T-helper 17 cell (primary cell): Measurements from ENCODE around the gene SPTLC2. TPM values are rescaled to one million over a fixed set of nuclear protein-coding genes. Genes with fewer than 3 reads are reported as not detected.
"Not testable (repeated sequence)": the region's sequence is repeated elsewhere in the genome, so short reads cannot be mapped to it uniquely, and the experiment has no call there.

ENCODE experiments used
- ATAC-seq: fragments of 150-1000 bp; cut with Tn5 transposase; 2 replicates; pipeline ENCODE4 v1.10.0; 2021; ENCODE audit warnings: mild to moderate bottlenecking, moderate library complexity
- DNase-seq, 3 donors: peaks; one replicate each; pipeline versions ENCODE4 v3.0.0 to v3.0.0-alpha.2; 2020 to 2021
- H3K9me3 ChIP-seq: one replicate; pipeline ENCODE4 v1.7.0; 2013; ENCODE audit warnings: low read length, mild to moderate bottlenecking; ENCODE audit not compliant: control insufficient read depth, poor library complexity, severe bottlenecking
- H3K27ac Mint-ChIP-seq: one replicate; pipeline ENCODE4 v1.8.0; 2022; ENCODE audit warnings: mild to moderate bottlenecking, moderate library complexity, mixed read lengths
- H3K27me3 Mint-ChIP-seq: one replicate; pipeline ENCODE4 v1.8.0; 2022; ENCODE audit warnings: mixed read lengths
- H3K36me3 Mint-ChIP-seq: one replicate; pipeline ENCODE4 v1.8.0; 2022; ENCODE audit warnings: low read depth, mixed read lengths
- H3K4me1 Mint-ChIP-seq: one replicate; pipeline ENCODE4 v1.8.0; 2022; ENCODE audit warnings: mild to moderate bottlenecking, mixed read lengths
- H3K4me3 Mint-ChIP-seq: one replicate; pipeline ENCODE4 v1.8.0; 2022; ENCODE audit warnings: mild to moderate bottlenecking, moderate library complexity, mixed read lengths
- total RNA-seq, 4 donors: library from RNA in 2 of 4; stranded (reverse) in 2 of 4; gene quantifications; one replicate each; pipeline ENCODE4 v1.2.3 and lab custom pipeline; 2022 to 2026

SPTLC2 gene
- total RNA-seq (10 to 100 TPM; 22.0 to 22.3 TPM), total RNA-seq (lab: John Stamatoyannopoulos, UW) (30.2 to 81.8 reads per million in 2 donors)

DNA sequence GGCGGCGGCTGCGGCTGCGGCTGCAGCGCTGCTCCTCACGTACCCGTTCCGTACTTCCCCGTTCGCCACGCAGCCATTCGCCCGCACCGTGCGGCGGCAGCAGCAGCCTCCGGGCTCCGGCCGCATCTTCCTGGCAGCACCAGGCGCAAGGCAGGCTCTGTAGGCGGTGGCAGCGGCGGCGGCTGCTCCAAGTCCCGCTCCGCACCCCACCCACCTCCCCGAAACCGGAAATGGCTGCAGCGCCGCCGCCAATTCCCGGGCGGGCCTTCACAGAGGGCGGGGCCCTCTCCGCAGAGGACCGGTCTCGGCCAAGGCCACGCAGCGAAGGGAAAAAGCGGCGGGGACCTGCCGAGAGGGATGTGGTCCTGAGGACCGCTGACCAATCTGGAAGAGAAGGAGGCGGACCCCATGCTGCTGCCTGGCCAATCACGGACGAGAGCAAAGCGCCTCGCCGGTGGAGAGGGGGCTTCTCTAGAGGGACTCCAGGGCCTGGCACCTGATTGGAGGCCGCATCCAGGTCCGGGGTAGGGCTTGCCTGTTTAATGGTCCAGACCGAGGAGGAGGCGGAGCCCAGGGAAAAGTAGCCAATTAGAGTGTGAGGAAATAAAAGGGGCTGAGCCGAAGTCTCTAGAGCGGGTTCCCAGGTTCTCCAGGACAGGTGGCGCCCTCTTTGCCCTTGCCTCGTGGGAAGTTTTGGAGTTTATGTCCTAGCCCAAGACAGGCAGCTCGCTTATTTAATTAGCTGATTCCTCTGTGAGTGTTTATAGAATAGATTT is at the start of gene SPTLC2:
SPTLC2 (minus strand) TSS at position 184 of the 776 bp plus-strand sequence; CDS start at position 126, 58 bp downstream.
- H3K27ac Mint-ChIP-seq: peak within 1 kb of the TSS; percentile 91
- peak within 1 kb of the TSS; percentile 96 for H3K4me3 Mint-ChIP-seq
- no peaks in the 10 kb centered on the region for H3K27me3 Mint-ChIP-seq
- H3K36me3 Mint-ChIP-seq: no peaks in the 10 kb centered on the region
- ATAC-seq (peak; percentile 97), DNase-seq (peak; percentile 90 to 95 (median 91))
- no peaks in the 10 kb centered on the region for H3K9me3 ChIP-seq
- peaks cover 32% of the 10 kb centered on the region for H3K4me1 Mint-ChIP-seq

- DNase-seq (no peak), ATAC-seq (no peak)
- Mint-ChIP-seq H3K4me3 (no peak overlapping the region), H3K27me3 (peaks cover 9% of the 10 kb centered on the region), H3K36me3 (no peaks in the 10 kb centered on the region), H3K4me1 (no peaks in the 10 kb centered on the region), H3K27ac (no peak overlapping the region)
- no peaks in the 10 kb centered on the region for H3K9me3 ChIP-seq
Measured at GRCh38 chr14:77663293-77663692, 46.9 kb upstream of the SPTLC2 start.

DNA sequence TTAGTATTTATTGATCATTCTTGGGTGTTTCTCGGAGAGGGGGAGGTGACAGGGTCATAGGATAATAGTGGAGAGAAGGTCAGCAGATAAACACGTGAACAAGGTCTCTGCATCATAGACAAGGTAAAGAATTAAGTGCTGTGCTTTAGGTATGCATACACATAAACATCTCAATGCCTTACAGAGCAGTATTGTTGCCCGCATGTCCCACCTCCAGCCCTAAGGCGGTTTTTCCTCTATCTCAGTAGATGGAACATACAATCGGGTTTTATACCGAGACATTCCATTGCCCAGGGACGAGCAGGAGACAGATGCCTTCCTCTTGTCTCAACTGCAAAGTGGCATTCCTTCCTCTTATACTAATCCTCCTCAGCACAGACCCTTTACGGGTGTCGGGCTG is 45.1 kb upstream of the SPTLC2 start:
- not testable (repeated sequence) for H3K4me1 Mint-ChIP-seq, ATAC-seq, DNase-seq

DNA sequence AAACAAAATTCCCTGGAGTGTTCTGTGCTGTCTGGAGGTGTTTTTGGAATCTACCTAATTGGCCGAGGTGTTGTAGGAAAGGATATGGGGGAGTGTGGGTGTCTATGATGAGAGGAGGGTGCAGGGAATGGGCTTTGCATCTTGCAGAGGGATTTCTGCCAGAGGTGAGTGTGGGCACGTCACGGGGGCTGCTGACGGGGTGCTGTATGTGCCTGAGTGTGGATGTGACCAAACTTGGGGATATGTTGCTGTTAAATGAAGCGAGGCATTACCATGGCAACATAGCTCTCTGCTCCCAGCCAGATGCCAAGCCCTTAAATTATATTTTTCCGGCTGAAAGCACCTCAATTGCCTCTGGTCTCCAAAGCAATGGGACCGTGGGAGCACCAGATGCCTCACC is 44.3 kb upstream of the SPTLC2 start:
- no peaks in the 10 kb centered on the region for H3K36me3 Mint-ChIP-seq
- ATAC-seq (no peak), DNase-seq (no peak)
- H3K27me3 Mint-ChIP-seq: peaks cover 9% of the 10 kb centered on the region
- no peak overlapping the region for H3K4me3 Mint-ChIP-seq
- no peak overlapping the region for H3K27ac Mint-ChIP-seq
- no peaks in the 10 kb centered on the region for H3K9me3 ChIP-seq
- peaks cover 6% of the 10 kb centered on the region for H3K4me1 Mint-ChIP-seq

More for the DNA sequence above, 45.1 kb upstream of the SPTLC2 start:
- not testable (repeated sequence) for H3K4me3 Mint-ChIP-seq, H3K36me3 Mint-ChIP-seq, H3K27ac Mint-ChIP-seq, H3K27me3 Mint-ChIP-seq, H3K9me3 ChIP-seq

GRCh38 chr14:77659831-77660230 is 43.4 kb upstream of the SPTLC2 start:
- H3K9me3 ChIP-seq: no peaks in the 10 kb centered on the region
- H3K36me3 Mint-ChIP-seq: no peaks in the 10 kb centered on the region
- peaks cover 9% of the 10 kb centered on the region for H3K4me1 Mint-ChIP-seq
- DNase-seq (no peak), ATAC-seq (no peak)
- no peak overlapping the region for H3K4me3 Mint-ChIP-seq
- peaks cover 9% of the 10 kb centered on the region for H3K27me3 Mint-ChIP-seq
- H3K27ac Mint-ChIP-seq: peak overlapping the region; percentile 8

DNA sequence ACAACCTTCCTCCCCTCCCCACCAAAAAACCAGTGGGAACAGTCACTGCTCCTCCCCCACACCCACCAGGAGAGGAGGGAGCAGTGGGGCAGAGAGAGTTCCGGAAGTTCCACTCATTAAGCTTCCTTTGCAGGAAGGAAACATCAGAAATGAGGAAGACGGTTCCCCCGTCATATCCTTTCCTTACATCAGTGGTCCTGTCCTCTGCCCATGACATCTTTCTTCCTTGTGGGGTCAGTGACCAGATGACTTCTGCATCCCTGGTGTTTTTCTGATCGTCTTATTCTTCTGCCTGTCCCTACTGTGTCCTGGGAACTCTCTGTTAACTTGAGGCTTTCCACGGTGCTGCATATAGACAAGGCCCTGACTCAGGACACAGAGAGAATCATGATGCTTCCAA is 40.8 kb upstream of the SPTLC2 start:
- ATAC-seq: no peak
- no peak overlapping the region for H3K27ac Mint-ChIP-seq

GRCh38 chr14:77654001-77654441 is 37.6 kb upstream of the SPTLC2 start:
- ATAC-seq (no peak), DNase-seq (no peak)
- Mint-ChIP-seq H3K27me3 (no peaks in the 10 kb centered on the region), H3K27ac (peak overlapping the region; percentile 56), H3K4me1 (peaks cover 9% of the 10 kb centered on the region), H3K36me3 (no peaks in the 10 kb centered on the region), H3K4me3 (no peak overlapping the region)
- no peaks in the 10 kb centered on the region for H3K9me3 ChIP-seq

More for the DNA sequence above, 40.8 kb upstream of the SPTLC2 start:
- no peak overlapping the region for H3K4me3 Mint-ChIP-seq
- no peaks in the 10 kb centered on the region for H3K36me3 Mint-ChIP-seq
- H3K4me1 Mint-ChIP-seq: peaks cover 9% of the 10 kb centered on the region
- DNase-seq: no peak
- no peaks in the 10 kb centered on the region for H3K9me3 ChIP-seq
- H3K27me3 Mint-ChIP-seq: peaks cover 9% of the 10 kb centered on the region

DNA sequence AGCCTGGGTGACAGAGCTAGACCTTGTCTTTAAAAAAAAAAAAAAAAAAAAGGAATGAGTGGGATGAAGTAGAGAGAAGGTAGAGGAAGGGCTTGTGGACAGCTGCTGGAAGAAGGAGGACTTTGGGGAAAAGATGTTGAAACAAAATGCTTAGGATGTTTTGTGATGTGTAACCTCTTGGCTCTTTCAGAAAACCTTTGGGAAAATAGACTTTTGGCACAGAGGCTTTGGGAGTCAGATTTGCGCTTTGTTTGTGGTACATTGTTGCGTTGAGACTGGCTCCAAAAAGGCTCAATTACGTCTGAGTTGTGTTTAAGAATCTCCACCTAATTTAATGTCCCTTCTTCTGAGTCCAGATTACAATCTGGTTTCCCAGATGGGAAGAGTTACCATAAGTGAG is 32.9 kb upstream of the SPTLC2 start:
- ATAC-seq (no peak), DNase-seq (no peak)
- H3K27me3 Mint-ChIP-seq: no peaks in the 10 kb centered on the region
- H3K4me1 Mint-ChIP-seq: peaks cover 2% of the 10 kb centered on the region
- no peak overlapping the region for H3K4me3 Mint-ChIP-seq
- no peaks in the 10 kb centered on the region for H3K36me3 Mint-ChIP-seq
- H3K9me3 ChIP-seq: no peaks in the 10 kb centered on the region
- H3K27ac Mint-ChIP-seq: no peak overlapping the region

- H3K9me3 ChIP-seq: no peaks in the 10 kb centered on the region
- H3K36me3 Mint-ChIP-seq: no peaks in the 10 kb centered on the region
- peaks cover 2% of the 10 kb centered on the region for H3K4me1 Mint-ChIP-seq
- no peak for ATAC-seq
- DNase-seq: no peak
- H3K27ac Mint-ChIP-seq: no peak overlapping the region
- H3K4me3 Mint-ChIP-seq: no peak overlapping the region
- peaks cover 3% of the 10 kb centered on the region for H3K27me3 Mint-ChIP-seq
Measured at GRCh38 chr14:77648520-77649200, 32.2 kb upstream of the SPTLC2 start.

DNA sequence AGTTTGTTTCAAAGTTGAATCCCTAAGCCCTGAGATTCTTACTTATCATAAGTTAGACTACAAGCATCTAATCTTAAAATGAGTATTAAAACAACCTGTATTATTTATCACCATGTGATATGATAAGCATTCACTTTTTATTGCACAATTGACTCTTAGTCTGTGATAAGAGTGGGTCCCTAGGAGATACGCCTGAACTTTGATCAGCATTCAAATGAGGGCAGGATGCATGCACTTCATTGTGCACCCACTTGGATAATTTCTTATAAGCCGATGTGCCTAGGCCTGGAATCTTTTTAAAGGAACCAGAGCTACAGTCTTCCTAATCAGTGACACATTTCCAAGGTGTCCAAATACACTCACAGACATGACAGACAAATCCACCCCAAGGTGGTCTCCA is 31.4 kb upstream of the SPTLC2 start:
- no peaks in the 10 kb centered on the region for H3K9me3 ChIP-seq
- H3K27me3 Mint-ChIP-seq: peaks cover 5% of the 10 kb centered on the region
- no peaks in the 10 kb centered on the region for H3K36me3 Mint-ChIP-seq
- no peak overlapping the region for H3K4me3 Mint-ChIP-seq
- peaks cover 2% of the 10 kb centered on the region for H3K4me1 Mint-ChIP-seq
- H3K27ac Mint-ChIP-seq: no peak overlapping the region
- DNase-seq (no peak), ATAC-seq (no peak)

GRCh38 chr14:77646907-77647306 is 30.5 kb upstream of the SPTLC2 start:
- Mint-ChIP-seq H3K4me3 (no peak overlapping the region), H3K27me3 (peaks cover 5% of the 10 kb centered on the region), H3K36me3 (no peaks in the 10 kb centered on the region), H3K4me1 (peaks cover 2% of the 10 kb centered on the region), H3K27ac (no peak overlapping the region)
- no peak for DNase-seq
- no peaks in the 10 kb centered on the region for H3K9me3 ChIP-seq
- ATAC-seq: no peak

DNA sequence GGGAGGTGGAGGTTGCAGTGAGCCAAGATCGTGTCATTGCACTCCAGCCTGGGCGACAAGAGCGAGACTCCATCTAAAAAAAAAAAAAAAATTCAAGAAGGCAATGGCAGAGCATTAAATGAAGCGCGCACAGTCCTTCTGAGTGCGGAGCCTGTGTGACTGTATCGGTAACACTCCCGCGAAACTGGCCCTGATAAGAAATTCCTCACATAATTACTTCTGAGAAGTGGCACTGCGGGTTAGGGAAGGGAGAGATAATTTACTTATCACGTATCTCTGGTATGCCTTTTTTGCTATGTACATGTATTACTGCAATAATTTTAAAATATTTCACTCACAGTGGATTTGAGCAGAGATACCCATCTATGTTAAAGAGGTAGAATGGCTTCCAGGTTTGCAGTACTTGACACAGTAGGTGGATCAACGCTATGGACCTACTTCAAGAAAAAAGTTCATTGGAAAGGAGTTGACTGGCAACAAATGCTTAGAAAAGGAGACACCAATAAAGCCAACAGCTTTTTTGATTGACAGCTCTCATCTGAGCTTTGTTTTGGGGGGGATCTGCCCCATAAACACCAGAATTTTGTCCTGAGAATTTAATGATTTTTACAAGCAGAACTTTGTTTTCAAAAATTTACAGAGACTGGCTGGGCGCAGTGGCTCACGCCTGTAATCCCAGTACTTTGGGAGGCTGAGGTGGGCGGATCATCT is 29.2 kb upstream of the SPTLC2 start:
- Mint-ChIP-seq H3K27ac (no peak overlapping the region), H3K27me3 (peaks cover 5% of the 10 kb centered on the region), H3K4me1 (peaks cover 6% of the 10 kb centered on the region), H3K4me3 (no peak overlapping the region), H3K36me3 (no peaks in the 10 kb centered on the region)
- no peaks in the 10 kb centered on the region for H3K9me3 ChIP-seq
- no peak for ATAC-seq
- no peak for DNase-seq

GRCh38 chr14:77642407-77642806 is 26.0 kb upstream of the SPTLC2 start:
- H3K9me3 ChIP-seq: no peaks in the 10 kb centered on the region
- H3K27me3 Mint-ChIP-seq: peaks cover 5% of the 10 kb centered on the region
- H3K36me3 Mint-ChIP-seq: no peaks in the 10 kb centered on the region
- no peak for ATAC-seq
- peak overlapping the region; percentile 90 for H3K27ac Mint-ChIP-seq
- H3K4me1 Mint-ChIP-seq: peaks cover 3% of the 10 kb centered on the region
- peak overlapping the region; percentile 88 for H3K4me3 Mint-ChIP-seq
- DNase-seq: no peak
